Ovary (tissue), 3 donors: ENCODE data around the gene DOK6.

Experiments used
- POLR2A ChIP-seq: fragments of 450-650 bp; IDR thresholded peaks from one replicate; pipeline ENCODE4 v1.6.1; 2017; ENCODE audit warnings: antibody characterized with exemption, mild to moderate bottlenecking, moderate library complexity
- TF ChIP-seq, protein P1 (sequence below), 3 donors: fragments of 450-650 bp in 2 of 3; fragments of 200-600 bp in 1 of 3; IDR thresholded peaks; one replicate each; pipeline versions ENCODE4 v1.5.1 to v1.8.0; 2016 to 2022; ENCODE audit warnings: antibody characterized with exemption in 3 of 3, mild to moderate bottlenecking in 1 of 3
- donor health status: DM: no; HTN: no; CAD: no.

DNA sequence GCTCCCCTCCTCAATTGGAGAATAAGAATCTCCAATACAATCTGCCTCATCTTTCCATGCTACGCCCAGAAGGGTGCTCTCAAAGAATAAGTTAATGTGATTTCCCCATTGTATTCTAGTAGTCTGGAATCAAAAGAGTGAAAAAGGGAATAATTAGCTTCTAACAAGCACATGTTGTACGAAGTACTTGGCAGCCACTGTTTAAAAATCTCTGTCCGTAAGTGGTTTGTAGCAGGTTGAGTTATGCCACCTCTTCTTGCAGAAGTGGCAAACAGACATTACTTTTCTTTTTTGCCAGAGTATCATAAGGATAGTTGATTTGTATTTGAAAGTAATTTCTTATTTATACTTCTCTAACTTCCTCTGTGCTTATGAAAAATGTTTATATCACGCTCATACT, 362.3 kb downstream of the DOK6 start:
- TF ChIP-seq, protein P1, sequence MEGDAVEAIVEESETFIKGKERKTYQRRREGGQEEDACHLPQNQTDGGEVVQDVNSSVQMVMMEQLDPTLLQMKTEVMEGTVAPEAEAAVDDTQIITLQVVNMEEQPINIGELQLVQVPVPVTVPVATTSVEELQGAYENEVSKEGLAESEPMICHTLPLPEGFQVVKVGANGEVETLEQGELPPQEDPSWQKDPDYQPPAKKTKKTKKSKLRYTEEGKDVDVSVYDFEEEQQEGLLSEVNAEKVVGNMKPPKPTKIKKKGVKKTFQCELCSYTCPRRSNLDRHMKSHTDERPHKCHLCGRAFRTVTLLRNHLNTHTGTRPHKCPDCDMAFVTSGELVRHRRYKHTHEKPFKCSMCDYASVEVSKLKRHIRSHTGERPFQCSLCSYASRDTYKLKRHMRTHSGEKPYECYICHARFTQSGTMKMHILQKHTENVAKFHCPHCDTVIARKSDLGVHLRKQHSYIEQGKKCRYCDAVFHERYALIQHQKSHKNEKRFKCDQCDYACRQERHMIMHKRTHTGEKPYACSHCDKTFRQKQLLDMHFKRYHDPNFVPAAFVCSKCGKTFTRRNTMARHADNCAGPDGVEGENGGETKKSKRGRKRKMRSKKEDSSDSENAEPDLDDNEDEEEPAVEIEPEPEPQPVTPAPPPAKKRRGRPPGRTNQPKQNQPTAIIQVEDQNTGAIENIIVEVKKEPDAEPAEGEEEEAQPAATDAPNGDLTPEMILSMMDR (IDR thresholded peaks at IDR 0.05): no peak
- no peak for TF ChIP-seq POLR2A
